B cell (primary cell): ENCODE data around the gene TMEM221. TPM values are rescaled to one million over a fixed set of nuclear protein-coding genes. Genes with fewer than 3 reads are reported as not detected.

ENCODE experiments used
- ATAC-seq: fragments of 200-7000 bp; cut with Tn5 transposase; one replicate; pipeline ENCODE4 v1.10.0; 2021; ENCODE audit warnings: low read depth, mild to moderate bottlenecking, moderate number of reproducible peaks, moderate library complexity
- CTCF ChIA-PET: fragments of 350-600 bp; sonication (Branson Sonifier 250); formaldehyde crosslinking; loops from one replicate; lab custom pipeline; 2021; ENCODE audit warnings: antibody characterized with exemption, inconsistent platforms; lab: Charles Lee
- POLR2A ChIA-PET: fragments of 350-600 bp; sonication (Branson Sonifier 250); formaldehyde crosslinking; loops from one replicate; lab custom pipeline; 2021; ENCODE audit warnings: antibody characterized with exemption; lab: Charles Lee
- DNase-seq: peaks from one replicate; pipeline ENCODE4 v3.0.0; 2013
- H2AFZ ChIP-seq: 2 replicates; pipeline ENCODE4 v1.6.1; 2012; ENCODE audit warnings: mild to moderate bottlenecking, low read depth, low read length; ENCODE audit not compliant: insufficient read depth, poor library complexity, severe bottlenecking
- H3K27ac ChIP-seq, 2 donors: 1 replicate in 1 of 2; 2 replicates in 1 of 2; pipeline ENCODE4 v1.5.1; 2012 to 2013; ENCODE audit warnings: low read length in 2 of 2, mild to moderate bottlenecking in 2 of 2, moderate library complexity in 1 of 2
- H3K27me3 ChIP-seq, 4 experiments: fragments of 200-600 bp in 1 of 4; sonication (generic) in 1 of 4; replicated peaks in 1 of 4; 1 replicate in 2 of 4; 2 replicates in 2 of 4; pipeline versions ENCODE4 v1.6.1 to v1.7.0; 2013 to 2016; ENCODE audit warnings: low read length in 3 of 4, mild to moderate bottlenecking in 2 of 4, mixed read lengths in 1 of 4, moderate library complexity in 1 of 4; ENCODE audit not compliant: insufficient read depth in 4 of 4, control insufficient read depth in 3 of 4; ENCODE audit errors: control extremely low read depth in 1 of 4
- H3K36me3 ChIP-seq, 2 experiments: replicated peaks in 1 of 2; 1 replicate in 1 of 2; 2 replicates in 1 of 2; pipeline versions ENCODE4 v1.6.1 to v1.7.1; 2013; ENCODE audit warnings: low read length in 1 of 2; ENCODE audit not compliant: insufficient read depth in 2 of 2, control insufficient read depth in 1 of 2; ENCODE audit errors: control extremely low read depth in 1 of 2, extremely low read depth in 1 of 2
- H3K4me1 ChIP-seq, 2 donors: fragments of 200-600 bp in 1 of 2; sonication (generic) in 1 of 2; 1 replicate in 1 of 2; 2 replicates in 1 of 2; pipeline versions ENCODE4 v1.5.1 to v1.6.1; 2013 to 2017; ENCODE audit warnings: low read length in 2 of 2; ENCODE audit not compliant: control insufficient read depth in 2 of 2, insufficient read depth in 2 of 2
- H3K4me2 ChIP-seq: replicated peaks from 2 replicates; pipeline ENCODE3; 2012; ENCODE audit warnings: mild to moderate bottlenecking, low read depth, low read length; ENCODE audit not compliant: poor library complexity, severe bottlenecking
- H3K4me3 ChIP-seq, 5 experiments: fragments of 200-600 bp in 1 of 5; sonication (generic) in 1 of 5; 1 replicate in 3 of 5; 2 replicates in 2 of 5; pipeline versions ENCODE4 v1.5.1 to v1.7.0; 2011 to 2016; ENCODE audit warnings: low read length in 4 of 5, mild to moderate bottlenecking in 4 of 5, low read depth in 2 of 5, control low read depth in 1 of 5, moderate library complexity in 1 of 5; ENCODE audit not compliant: insufficient read depth in 1 of 5; ENCODE audit errors: control extremely low read depth in 1 of 5, extremely low read depth in 1 of 5
- H3K79me2 ChIP-seq: fragments of 200-600 bp; sonication (generic); one replicate; pipeline ENCODE4 v1.6.0; 2016; ENCODE audit warnings: low read length; ENCODE audit not compliant: control insufficient read depth, insufficient read depth
- H3K9ac ChIP-seq: fragments of 200-600 bp; sonication (generic); 2 replicates; pipeline ENCODE4 v1.6.1; 2017; ENCODE audit warnings: mild to moderate bottlenecking, low read length, moderate library complexity
- H3K9me3 ChIP-seq, 3 donors: one replicate each; pipeline versions ENCODE4 v1.6.1 to v1.7.1; 2013; ENCODE audit warnings: low read length in 2 of 3; ENCODE audit not compliant: control insufficient read depth in 2 of 3, insufficient read depth in 1 of 3; ENCODE audit errors: control extremely low read depth in 1 of 3
- H4K20me1 ChIP-seq: 2 replicates; pipeline ENCODE4 v1.6.0; 2012; ENCODE audit warnings: mild to moderate bottlenecking, low read length; ENCODE audit not compliant: insufficient read depth, control insufficient read depth, poor library complexity, severe bottlenecking
- H3K27ac Mint-ChIP-seq: one replicate; pipeline ENCODE4 v1.8.0; 2021; ENCODE audit warnings: mixed read lengths
- H3K27me3 Mint-ChIP-seq: one replicate; pipeline ENCODE4 v1.8.0; 2021; ENCODE audit warnings: mixed read lengths
- H3K4me1 Mint-ChIP-seq: one replicate; pipeline ENCODE4 v1.8.0; 2021; ENCODE audit warnings: mixed read lengths
- H3K4me3 Mint-ChIP-seq: one replicate; pipeline ENCODE4 v1.8.0; 2021; ENCODE audit warnings: mixed read lengths
- H3K9me3 Mint-ChIP-seq: one replicate; pipeline ENCODE4 v1.8.0; 2022; ENCODE audit warnings: mixed read lengths; ENCODE audit not compliant: insufficient read depth
- EZH2 ChIP-seq: IDR thresholded peaks from 2 replicates; pipeline ENCODE4 v1.6.1; 2012; ENCODE audit warnings: borderline replicate concordance, low read depth, mild to moderate bottlenecking, moderate library complexity, low read length; ENCODE audit not compliant: insufficient read depth, poor library complexity, severe bottlenecking
- whole genome bisulfite sequencing: methylation state at CpG from one replicate; pipeline ENCODE4 v1.1.5; 2013; ENCODE audit warnings: missing lambda C conversion rate; ENCODE audit not compliant: insufficient coverage; 5-methylcytosine and 5-hydroxymethylcytosine counted together
- intact Hi-C: fragments of 100-400 bp; cut with micrococcal nuclease; formaldehyde crosslinking; loops from one replicate; pipeline ENCODE4 v1.10.0; 2022
- polyA plus RNA-seq: library from polyadenylated mRNA; depleted of rRNA; stranded (reverse); fragments of >200 nt; gene quantifications from 2 replicates; pipeline ENCODE4 v1.2.3, GENCODE V29; 2012
- total RNA-seq, 2 donors: library from RNA; stranded (reverse); fragments of 120-200 nt in 1 of 2; gene quantifications; 1 replicate in 1 of 2; 2 replicates in 1 of 2; pipeline versions ENCODE4 v1.2.3 to v1.2.4, GENCODE V29; 2013 to 2022
- TF ChIP-seq, protein P1 (sequence below): fragments of 200-600 bp; IDR thresholded peaks from one replicate; pipeline ENCODE4 v1.8.0; 2022; ENCODE audit warnings: antibody characterized with exemption, mild to moderate bottlenecking

Gene TMEM221
- total and polyA plus RNA-seq, 2 donors (not counting 1 experiment from before 2014, with no cell fraction given) = not detected

DNA sequence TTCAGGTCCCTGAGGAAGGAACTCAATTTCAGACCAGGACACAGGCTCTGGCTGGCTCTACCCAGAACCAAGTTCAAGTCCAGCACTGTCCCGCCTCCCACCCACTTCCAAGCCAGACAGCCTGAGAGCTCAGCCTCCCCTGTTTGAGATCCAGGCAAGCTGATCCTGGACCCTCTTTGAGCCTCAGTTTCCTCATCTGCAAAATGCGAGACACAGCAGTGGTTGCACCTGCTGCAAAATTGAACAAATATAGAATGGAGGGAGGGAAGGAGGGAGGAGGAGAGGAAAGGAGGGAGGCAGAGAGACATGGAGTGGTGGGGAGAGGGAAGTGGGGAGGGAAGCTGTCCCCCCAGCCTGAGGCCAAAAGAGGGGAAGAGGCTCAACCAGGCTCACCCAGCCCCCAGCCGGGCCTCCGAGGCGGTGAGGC, 751 bp downstream of the TMEM221 start:
- 19% methylated on average over 4 of the region's 5 CpGs for WGBS
- ATAC-seq (no peak), DNase-seq (peak; percentile 25)
- Histone ChIP-seq H2AFZ (no peak overlapping the region), H3K27ac (no peak overlapping the region), H3K79me2 (no peaks in the 10 kb centered on the region), H3K9ac (no peak overlapping the region), H3K4me2 (peak overlapping the region; percentile 79), H4K20me1 (no peaks in the 10 kb centered on the region), H3K27me3 (peaks cover 0 to 49% (median 13%) of the 10 kb centered on the region in 4 experiments), H3K36me3 (no peaks in the 10 kb centered on the region), H3K4me1 (peaks cover 5 to 10% of the 10 kb centered on the region in 2 donors), H3K4me3 (no peak overlapping the region), H3K9me3 (peaks cover 0 to 2% (median 0%) of the 10 kb centered on the region in 3 donors)
- ChIA-PET CTCF (interaction anchor here (0.8 to 2.2 kb wide), 2 partner anchors 9 to 18 kb away, joined by 3 to 8 read pairs; no protein-coding TSS in a partner anchor), POLR2A (no interaction called here)
- TF ChIP-seq EZH2 = no peak
- TF ChIP-seq, protein P1, sequence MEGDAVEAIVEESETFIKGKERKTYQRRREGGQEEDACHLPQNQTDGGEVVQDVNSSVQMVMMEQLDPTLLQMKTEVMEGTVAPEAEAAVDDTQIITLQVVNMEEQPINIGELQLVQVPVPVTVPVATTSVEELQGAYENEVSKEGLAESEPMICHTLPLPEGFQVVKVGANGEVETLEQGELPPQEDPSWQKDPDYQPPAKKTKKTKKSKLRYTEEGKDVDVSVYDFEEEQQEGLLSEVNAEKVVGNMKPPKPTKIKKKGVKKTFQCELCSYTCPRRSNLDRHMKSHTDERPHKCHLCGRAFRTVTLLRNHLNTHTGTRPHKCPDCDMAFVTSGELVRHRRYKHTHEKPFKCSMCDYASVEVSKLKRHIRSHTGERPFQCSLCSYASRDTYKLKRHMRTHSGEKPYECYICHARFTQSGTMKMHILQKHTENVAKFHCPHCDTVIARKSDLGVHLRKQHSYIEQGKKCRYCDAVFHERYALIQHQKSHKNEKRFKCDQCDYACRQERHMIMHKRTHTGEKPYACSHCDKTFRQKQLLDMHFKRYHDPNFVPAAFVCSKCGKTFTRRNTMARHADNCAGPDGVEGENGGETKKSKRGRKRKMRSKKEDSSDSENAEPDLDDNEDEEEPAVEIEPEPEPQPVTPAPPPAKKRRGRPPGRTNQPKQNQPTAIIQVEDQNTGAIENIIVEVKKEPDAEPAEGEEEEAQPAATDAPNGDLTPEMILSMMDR = no peak
- Mint-ChIP-seq H3K4me1 (peaks cover 11% of the 10 kb centered on the region), H3K9me3 (no peaks in the 10 kb centered on the region), H3K27me3 (peaks cover 25% of the 10 kb centered on the region), H3K27ac (no peak overlapping the region), H3K4me3 (peak overlapping the region; percentile 48)
- intact Hi-C loops = loop anchor here (10.0 kb wide), 1 partner anchor 407 kb away; the partner anchor contains the start of gene RPL18A

DNA sequence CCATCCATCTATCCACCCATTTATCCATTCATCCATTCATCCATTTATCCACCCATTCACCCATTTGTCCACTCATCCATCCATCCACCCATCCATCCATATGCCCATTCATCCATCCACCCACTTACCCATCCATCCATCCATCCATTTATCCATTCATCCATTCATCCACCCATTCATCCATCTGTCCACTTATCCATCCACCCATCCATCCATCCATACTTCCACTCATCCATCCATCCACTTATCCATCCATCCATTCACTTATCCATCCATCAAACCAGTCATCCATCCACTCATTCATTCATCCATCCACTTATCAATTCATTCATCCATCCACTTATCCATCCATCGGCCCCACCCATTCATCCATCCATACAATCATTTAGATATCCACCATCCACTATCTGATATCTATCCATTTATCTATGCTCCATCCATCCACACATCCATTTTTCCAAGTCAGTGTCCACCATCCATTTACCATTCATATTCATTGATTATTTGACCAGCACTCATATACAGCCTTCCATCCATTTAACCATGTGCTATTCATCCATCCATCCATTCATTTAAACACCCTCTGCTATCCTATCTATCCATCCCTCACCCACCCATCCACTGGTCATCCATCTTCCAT, 2.8 kb downstream of the TMEM221 start:
- H3K4me2 ChIP-seq = no peak overlapping the region
- intact Hi-C loops = loop anchor here (10.0 kb wide), 1 partner anchor 409 kb away; the partner anchor contains the start of gene RPL18A
- WGBS = 100% methylated on average over 1 of the region's 1 CpG
- peaks cover 16% of the 10 kb centered on the region for H3K27me3 Mint-ChIP-seq
- H3K4me1 Mint-ChIP-seq = peaks cover 11% of the 10 kb centered on the region
- POLR2A ChIA-PET = no interaction called here
- peaks cover 5 to 10% of the 10 kb centered on the region in 2 donors for H3K4me1 ChIP-seq
- no peak overlapping the region for H2AFZ ChIP-seq
- no peak overlapping the region for H3K27ac ChIP-seq
- no peak overlapping the region for H3K9ac ChIP-seq
- no peaks in the 10 kb centered on the region for H3K79me2 ChIP-seq
- DNase-seq = no peak
- H4K20me1 ChIP-seq = no peaks in the 10 kb centered on the region
- no peak overlapping the region for H3K4me3 Mint-ChIP-seq
- no peak for ATAC-seq
- H3K9me3 Mint-ChIP-seq = peaks cover 2% of the 10 kb centered on the region
- H3K36me3 ChIP-seq = no peaks in the 10 kb centered on the region
- no peak overlapping the region for H3K4me3 ChIP-seq
- peaks cover 0 to 5% (median 3%) of the 10 kb centered on the region in 3 donors for H3K9me3 ChIP-seq
- CTCF ChIA-PET = no interaction called here
- peaks cover 0 to 30% (median 11%) of the 10 kb centered on the region in 4 experiments for H3K27me3 ChIP-seq
- no peak overlapping the region for H3K27ac Mint-ChIP-seq
- no peak for TF ChIP-seq EZH2
- TF ChIP-seq, protein P1 = no peak
